ENCODE data around the gene MED4. TPM values are rescaled to one million over a fixed set of nuclear protein-coding genes. Genes with fewer than 3 reads are reported as not detected.

MED4 gene
- total RNA-seq, 2 donors from 2014 or later: 38.8 to 44.0 TPM

DNA sequence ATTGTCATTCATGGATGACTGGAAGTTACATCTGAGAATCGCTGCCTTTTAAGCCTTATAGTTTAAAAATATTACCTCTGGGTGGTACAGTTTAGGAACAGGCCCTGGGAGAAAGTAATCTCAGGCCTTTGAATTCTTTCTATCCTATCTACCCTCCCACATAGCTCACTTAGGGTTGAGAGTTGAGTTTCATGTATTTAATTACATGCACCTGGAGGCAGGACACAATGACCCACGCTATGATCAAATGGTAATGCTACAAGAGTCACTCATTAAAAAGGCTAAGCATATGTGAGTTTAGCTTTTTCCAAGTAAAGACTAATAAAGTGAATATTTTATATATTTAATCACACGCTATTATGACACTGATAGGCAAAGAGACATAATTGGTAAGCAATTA lies 25.3 kb upstream of the MED4 start:
- H3K4me3 ChIP-seq: no peak overlapping the region

GRCh38 chr13:48118030-48118429 lies 23.1 kb upstream of the MED4 start:
- DNase-seq: no peak
- intact Hi-C loops (cut with DNase I): no loop called here
- TF ChIP-seq, protein P1, sequence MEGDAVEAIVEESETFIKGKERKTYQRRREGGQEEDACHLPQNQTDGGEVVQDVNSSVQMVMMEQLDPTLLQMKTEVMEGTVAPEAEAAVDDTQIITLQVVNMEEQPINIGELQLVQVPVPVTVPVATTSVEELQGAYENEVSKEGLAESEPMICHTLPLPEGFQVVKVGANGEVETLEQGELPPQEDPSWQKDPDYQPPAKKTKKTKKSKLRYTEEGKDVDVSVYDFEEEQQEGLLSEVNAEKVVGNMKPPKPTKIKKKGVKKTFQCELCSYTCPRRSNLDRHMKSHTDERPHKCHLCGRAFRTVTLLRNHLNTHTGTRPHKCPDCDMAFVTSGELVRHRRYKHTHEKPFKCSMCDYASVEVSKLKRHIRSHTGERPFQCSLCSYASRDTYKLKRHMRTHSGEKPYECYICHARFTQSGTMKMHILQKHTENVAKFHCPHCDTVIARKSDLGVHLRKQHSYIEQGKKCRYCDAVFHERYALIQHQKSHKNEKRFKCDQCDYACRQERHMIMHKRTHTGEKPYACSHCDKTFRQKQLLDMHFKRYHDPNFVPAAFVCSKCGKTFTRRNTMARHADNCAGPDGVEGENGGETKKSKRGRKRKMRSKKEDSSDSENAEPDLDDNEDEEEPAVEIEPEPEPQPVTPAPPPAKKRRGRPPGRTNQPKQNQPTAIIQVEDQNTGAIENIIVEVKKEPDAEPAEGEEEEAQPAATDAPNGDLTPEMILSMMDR (IDR thresholded peaks at IDR 0.05): no peak
- no peaks in the 10 kb centered on the region for H3K4me1 ChIP-seq
- no peak overlapping the region for H3K27ac ChIP-seq
- H3K9me3 ChIP-seq: no peaks in the 10 kb centered on the region
- H3K27me3 ChIP-seq: no peaks in the 10 kb centered on the region
- H3K9ac ChIP-seq (ENCODE audit: low read depth in 2 of 2, low read length in 2 of 2): no peak overlapping the region
- H3K4me3 ChIP-seq: no peak overlapping the region
- H3K36me3 ChIP-seq: no peaks in the 10 kb centered on the region

More for the DNA sequence above, 25.3 kb upstream of the MED4 start:
- no peak for DNase-seq
- TF ChIP-seq, protein P1 (IDR thresholded peaks at IDR 0.05): no peak
- Histone ChIP-seq H3K27me3 (no peaks in the 10 kb centered on the region), H3K4me1 (no peaks in the 10 kb centered on the region), H3K9ac (ENCODE audit: low read depth in 2 of 2, low read length in 2 of 2) (no peak overlapping the region), H3K9me3 (no peaks in the 10 kb centered on the region), H3K36me3 (no peaks in the 10 kb centered on the region), H3K27ac (no peak overlapping the region)
- intact Hi-C loops (cut with DNase I): no loop called here

DNA sequence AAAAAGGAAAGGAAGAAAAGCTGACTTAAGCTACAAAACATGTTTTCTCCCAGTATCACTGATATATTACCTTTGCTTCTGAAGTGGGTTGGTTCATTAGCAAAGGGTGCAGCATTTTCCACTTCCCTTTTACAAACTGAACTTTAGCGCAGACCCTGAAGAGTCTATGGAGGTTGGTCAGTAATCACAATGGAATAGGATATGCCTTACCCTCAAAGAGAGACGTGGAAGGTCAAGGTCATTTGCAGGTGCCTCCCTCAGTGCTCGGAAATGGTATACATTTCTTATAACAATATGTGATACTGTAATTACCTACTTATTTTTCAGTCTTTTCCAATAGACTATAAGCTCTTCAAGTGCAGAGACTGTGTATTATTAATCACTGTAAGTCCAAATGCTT lies 21.9 kb upstream of the MED4 start:
- Histone ChIP-seq H3K27ac (no peak overlapping the region), H3K9me3 (no peaks in the 10 kb centered on the region), H3K27me3 (no peaks in the 10 kb centered on the region), H3K4me3 (no peak overlapping the region), H3K4me1 (no peaks in the 10 kb centered on the region), H3K9ac (ENCODE audit: low read depth in 2 of 2, low read length in 2 of 2) (no peak overlapping the region), H3K36me3 (no peaks in the 10 kb centered on the region)
- DNase-seq: no peak
- TF ChIP-seq, protein P1 (IDR thresholded peaks at IDR 0.05): no peak
- intact Hi-C loops (cut with DNase I): no loop called here

- Histone ChIP-seq H3K9me3 (no peaks in the 10 kb centered on the region), H3K4me3 (no peak overlapping the region), H3K9ac (ENCODE audit: low read depth in 2 of 2, low read length in 2 of 2) (no peak overlapping the region), H3K27ac (no peak overlapping the region), H3K27me3 (no peaks in the 10 kb centered on the region), H3K4me1 (no peaks in the 10 kb centered on the region), H3K36me3 (no peaks in the 10 kb centered on the region)
- intact Hi-C loops (cut with DNase I): no loop called here
- TF ChIP-seq, protein P1 (IDR thresholded peaks at IDR 0.05): no peak
- DNase-seq: no peak
Observed at GRCh38 chr13:48113756-48114130, 18.8 kb upstream of the MED4 start.

DNA sequence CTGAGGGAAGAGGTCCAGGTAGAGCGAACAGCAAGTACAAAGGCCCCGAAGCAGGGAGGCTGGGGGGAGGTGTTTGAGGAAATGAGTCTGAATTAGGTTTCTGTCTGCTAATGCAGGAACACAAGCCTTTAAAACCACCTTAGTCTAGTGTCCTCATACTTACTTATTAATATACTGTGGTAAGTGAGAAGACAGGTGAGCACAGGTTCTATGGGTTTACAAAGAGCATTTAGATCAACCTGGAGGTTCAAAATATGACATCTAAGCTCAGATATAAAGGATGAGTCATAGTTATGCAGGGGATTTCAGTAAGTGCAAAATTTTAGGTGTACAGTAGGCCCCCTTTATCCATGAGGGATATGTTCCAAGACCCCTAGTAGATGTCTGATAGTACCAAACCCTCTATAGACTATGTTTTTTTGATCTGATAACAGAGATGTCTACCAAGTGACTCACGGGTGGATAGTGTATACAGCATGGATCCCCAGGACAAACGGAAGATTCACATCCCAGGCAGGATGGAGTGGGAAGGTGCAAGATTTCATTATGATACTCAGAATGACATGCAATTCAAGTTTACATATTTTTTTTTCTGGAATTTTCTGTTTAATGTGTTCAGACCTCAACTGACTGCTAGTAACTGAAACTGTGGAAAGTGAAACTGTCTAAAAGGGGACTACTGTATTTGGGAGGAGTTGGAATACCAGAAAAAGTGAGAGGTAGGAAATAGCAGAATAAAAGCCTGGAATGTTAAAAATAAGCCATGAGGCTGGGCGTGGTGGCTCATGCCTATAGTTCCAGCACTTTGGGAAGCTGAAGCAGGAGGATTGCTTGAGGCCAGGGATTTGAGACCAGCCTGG lies 18.2 kb upstream of the MED4 start:
- Histone ChIP-seq H3K36me3 (no peaks in the 10 kb centered on the region), H3K4me1 (no peaks in the 10 kb centered on the region), H3K9ac (ENCODE audit: low read depth in 2 of 2, low read length in 2 of 2) (no peak overlapping the region), H3K27me3 (no peaks in the 10 kb centered on the region), H3K9me3 (no peaks in the 10 kb centered on the region), H3K4me3 (no peak overlapping the region), H3K27ac (no peak overlapping the region)
- no peak for DNase-seq
- TF ChIP-seq, protein P1 (IDR thresholded peaks at IDR 0.05): no peak
- intact Hi-C loops (cut with DNase I): no loop called here

Data from colonic mucosa (tissue), 4 donors.